GM23338 (cell line): ENCODE data around the gene ZNF844. TPM values are rescaled to one million over a fixed set of nuclear protein-coding genes. Genes with fewer than 3 reads are reported as not detected.

Source experiments
- ATAC-seq: fragments of 200-7000 bp; cut with Tn5 transposase; 3 replicates; pipeline ENCODE4 v1.9.1; 2020
- DNase-seq: peaks from one replicate; pipeline ENCODE4 v3.0.0-alpha.2; 2015; ENCODE audit warnings: low spot score
- H2AFZ ChIP-seq: fragments of 200-600 bp; sonication (generic); 2 replicates; pipeline ENCODE4 v1.8.0; 2016; ENCODE audit warnings: antibody characterized with exemption, mild to moderate bottlenecking, moderate library complexity
- H3F3A ChIP-seq: fragments of 200-600 bp; sonication (generic); replicated peaks from 2 replicates; pipeline ENCODE4 v1.8.0; 2017; ENCODE audit warnings: antibody characterized with exemption, mixed run types, low read depth
- H3K27ac ChIP-seq: fragments of 200-600 bp; sonication (generic); 2 replicates; pipeline ENCODE4 v1.6.1; 2016; ENCODE audit warnings: low read depth
- H3K27me3 ChIP-seq: fragments of 200-600 bp; sonication (generic); 2 replicates; pipeline ENCODE4 v1.8.0; 2016; ENCODE audit warnings: mild to moderate bottlenecking, mixed run types, moderate library complexity; ENCODE audit not compliant: insufficient read depth
- H3K36me3 ChIP-seq: fragments of 200-600 bp; sonication (generic); 2 replicates; pipeline ENCODE4 v1.8.0; 2016; ENCODE audit warnings: mild to moderate bottlenecking; ENCODE audit not compliant: insufficient read depth
- H3K4me1 ChIP-seq: fragments of 200-600 bp; sonication (generic); 2 replicates; pipeline ENCODE4 v1.8.0; 2016; ENCODE audit warnings: mild to moderate bottlenecking, moderate library complexity; ENCODE audit not compliant: insufficient read depth
- H3K4me2 ChIP-seq: fragments of 200-600 bp; sonication (generic); 2 replicates; pipeline ENCODE4 v1.7.1; 2017; ENCODE audit warnings: mixed run types
- H3K4me3 ChIP-seq: fragments of 200-600 bp; sonication (generic); 2 replicates; pipeline ENCODE4 v1.6.1; 2016; ENCODE audit warnings: mixed run types
- H3K79me2 ChIP-seq: fragments of 200-600 bp; sonication (generic); replicated peaks from 2 replicates; pipeline ENCODE4 v1.8.0; 2017; ENCODE audit warnings: mild to moderate bottlenecking; ENCODE audit not compliant: insufficient read depth
- H3K9me2 ChIP-seq: fragments of 200-600 bp; sonication (generic); 2 replicates; pipeline ENCODE4 v1.8.0; 2017; ENCODE audit not compliant: insufficient read depth
- H4K20me1 ChIP-seq: fragments of 200-600 bp; sonication (generic); replicated peaks from 2 replicates; pipeline ENCODE4 v1.8.0; 2017; ENCODE audit warnings: mild to moderate bottlenecking; ENCODE audit not compliant: insufficient read depth
- H3K27ac Mint-ChIP-seq: 2 replicates; pipeline ENCODE4 v1.8.0; 2020; ENCODE audit warnings: inconsistent platforms, mild to moderate bottlenecking, moderate library complexity, mixed read lengths
- H3K27me3 Mint-ChIP-seq: 3 replicates; pipeline ENCODE4 v1.8.0; 2022; ENCODE audit warnings: low read depth, mild to moderate bottlenecking, moderate library complexity, mixed read lengths, inconsistent platforms; ENCODE audit not compliant: insufficient read depth, poor library complexity
- H3K36me3 Mint-ChIP-seq: 3 replicates; pipeline ENCODE4 v1.8.0; 2021; ENCODE audit warnings: low read depth, mild to moderate bottlenecking, inconsistent platforms, moderate library complexity, mixed read lengths
- H3K4me1 Mint-ChIP-seq: 3 replicates; pipeline ENCODE4 v1.8.0; 2020; ENCODE audit warnings: mild to moderate bottlenecking, inconsistent platforms, mixed read lengths
- H3K4me3 Mint-ChIP-seq: 3 replicates; pipeline ENCODE4 v1.8.0; 2021; ENCODE audit warnings: moderate library complexity, mild to moderate bottlenecking, inconsistent platforms, mixed read lengths
- H3K9me3 Mint-ChIP-seq: 3 replicates; pipeline ENCODE4 v1.8.0; 2020; ENCODE audit warnings: moderate library complexity, mild to moderate bottlenecking, inconsistent platforms, mixed read lengths
- CREB1 ChIP-seq: fragments of 250-450 bp; sonication (Bioruptor Pico); IDR thresholded peaks from 2 replicates; pipeline ENCODE4 v1.5.0; 2020; ENCODE audit warnings: low read depth, mild to moderate bottlenecking, moderate library complexity
- CTCF ChIP-seq, 2 experiments: fragments of 200-600 bp in 1 of 2; sonication (generic) in 1 of 2; conservative IDR thresholded peaks; 2 replicates each; pipeline versions ENCODE4 v1.5.1 to v1.6.1; 2016 to 2017; ENCODE audit warnings: antibody characterized with exemption in 2 of 2, low read depth in 2 of 2, mild to moderate bottlenecking in 2 of 2, moderate library complexity in 1 of 2
- ETS1 ChIP-seq: IDR thresholded peaks from 2 replicates; pipeline ENCODE4 v1.6.1; 2016; ENCODE audit warnings: antibody characterized with exemption
- EZH2 ChIP-seq: fragments of 200-600 bp; sonication (generic); IDR thresholded peaks from one replicate; pipeline ENCODE4 v1.8.0; 2017; ENCODE audit warnings: antibody characterized with exemption, mild to moderate bottlenecking, low read depth; ENCODE audit not compliant: unreplicated experiment
- EZH2phosphoT487 ChIP-seq: fragments of 200-600 bp; sonication (generic); IDR thresholded peaks from one replicate; pipeline ENCODE4 v1.8.1; 2018; ENCODE audit warnings: antibody characterized with exemption; ENCODE audit not compliant: unreplicated experiment
- JUNB ChIP-seq: IDR thresholded peaks from one replicate; pipeline ENCODE4 v1.6.1; 2016; ENCODE audit warnings: antibody characterized with exemption; ENCODE audit not compliant: unreplicated experiment
- NANOG ChIP-seq: IDR thresholded peaks from 2 replicates; pipeline ENCODE4 v1.6.1; 2016; ENCODE audit warnings: antibody characterized with exemption, borderline replicate concordance
- POLR2AphosphoS5 ChIP-seq: IDR thresholded peaks from 2 replicates; pipeline ENCODE4 v1.6.1; 2016; ENCODE audit warnings: antibody characterized with exemption, low read depth
- REST ChIP-seq: IDR thresholded peaks from one replicate; pipeline ENCODE4 v1.6.1; 2018; ENCODE audit warnings: antibody characterized with exemption; ENCODE audit not compliant: unreplicated experiment
- STAT1 ChIP-seq: IDR thresholded peaks from one replicate; pipeline ENCODE4 v1.6.1; 2016; ENCODE audit warnings: antibody characterized with exemption; ENCODE audit not compliant: unreplicated experiment
- ZNF114 ChIP-seq: fragments of 250-450 bp; sonication (Bioruptor Pico); IDR thresholded peaks from 2 replicates; pipeline ENCODE4 v1.5.0; 2020; ENCODE audit warnings: mild to moderate bottlenecking, moderate library complexity
- ZNF331 ChIP-seq: fragments of 250-450 bp; sonication (Bioruptor Pico); IDR thresholded peaks from 2 replicates; pipeline ENCODE4 v1.5.0; 2020; ENCODE audit warnings: low read depth, mild to moderate bottlenecking, moderate library complexity
- polyA plus RNA-seq: library from polyadenylated mRNA; unstranded; fragments of >200 nt; fragmentation: Nextera tagmentation; extraction: Ambion mirVana; gene quantifications from 2 replicates; pipeline ENCODE4 v1.2.1, GENCODE V29; 2016
- total RNA-seq: library from RNA; depleted of rRNA; stranded (reverse); fragments of >200 nt; shearing (Covaris generic); gene quantifications from 2 replicates; pipeline ENCODE4 v1.2.3, GENCODE V29; 2014

ZNF844 gene
- total and polyA plus RNA-seq, 2 experiments from 2014 or later, result 2.1 to 10.5 TPM

- TF ChIP-seq ETS1 (0 out of 2 replicates have a peak, but pooled peaks have one; percentile 36), JUNB (no peak), CTCF (conservative IDR thresholded peaks at IDR 0.05; ENCODE audit: low read depth in 2 of 2) (0 out of 4 replicates have a peak, but pooled peaks of 1 of the 2 experiments have one; percentile 0), REST (no peak), POLR2AphosphoS5 (peak; percentile 62; the same call in 1 of the 2 replicates), EZH2 (no peak), NANOG (no peak), ZNF331 (CRISPR knock-in tag) (no peak), ZNF114 (CRISPR knock-in tag) (no peak), CREB1 (CRISPR knock-in tag) (no peak), STAT1 (no peak)
Measured at GRCh38 chr19:12035220-12036172, 29.0 kb upstream of the ZNF844 start, which contains the start of gene ZNF433 (continued).

GRCh38 chr19:12042893-12043292 lies 21.6 kb upstream of the ZNF844 start:
- Histone ChIP-seq H3F3A (peaks cover 10% of the 10 kb centered on the region), H3K36me3 (peaks cover 72% of the 10 kb centered on the region), H3K4me3 (no peak overlapping the region), H4K20me1 (peaks cover 4% of the 10 kb centered on the region), H3K9me2 (no peaks in the 10 kb centered on the region), H3K4me1 (no peaks in the 10 kb centered on the region), H3K79me2 (peaks cover 37% of the 10 kb centered on the region), H3K4me2 (no peak overlapping the region), H2AFZ (no peak overlapping the region), H3K27ac (no peak overlapping the region), H3K27me3 (no peaks in the 10 kb centered on the region)
- Mint-ChIP-seq H3K4me1 (no peaks in the 10 kb centered on the region), H3K27ac (no peak overlapping the region), H3K4me3 (no peak overlapping the region), H3K27me3 (peaks cover 5% of the 10 kb centered on the region), H3K36me3 (peaks cover 30% of the 10 kb centered on the region), H3K9me3 (peaks cover 91% of the 10 kb centered on the region)
- no peak for ATAC-seq
- TF ChIP-seq NANOG (no peak), CTCF (conservative IDR thresholded peaks at IDR 0.05; ENCODE audit: low read depth in 2 of 2) (no peak), POLR2AphosphoS5 (no peak), JUNB (no peak), EZH2phosphoT487 (no peak), ZNF114 (CRISPR knock-in tag) (no peak), CREB1 (CRISPR knock-in tag) (no peak)
- no peak for DNase-seq
